GM18907 (cell line): ENCODE results near the gene MARS1.
"Not testable (repeated sequence)": the region's sequence is repeated elsewhere in the genome, so short reads cannot be mapped to it uniquely, and the experiment has no call there.

ENCODE experiments used
- ATAC-seq: cut with Tn5 transposase; IDR thresholded peaks from one replicate; pipeline ENCODE4 v1.9.1; 2021; ENCODE audit warnings: mild to moderate bottlenecking, moderate library complexity; ENCODE audit not compliant: unreplicated experiment

MARS1 gene

DNA sequence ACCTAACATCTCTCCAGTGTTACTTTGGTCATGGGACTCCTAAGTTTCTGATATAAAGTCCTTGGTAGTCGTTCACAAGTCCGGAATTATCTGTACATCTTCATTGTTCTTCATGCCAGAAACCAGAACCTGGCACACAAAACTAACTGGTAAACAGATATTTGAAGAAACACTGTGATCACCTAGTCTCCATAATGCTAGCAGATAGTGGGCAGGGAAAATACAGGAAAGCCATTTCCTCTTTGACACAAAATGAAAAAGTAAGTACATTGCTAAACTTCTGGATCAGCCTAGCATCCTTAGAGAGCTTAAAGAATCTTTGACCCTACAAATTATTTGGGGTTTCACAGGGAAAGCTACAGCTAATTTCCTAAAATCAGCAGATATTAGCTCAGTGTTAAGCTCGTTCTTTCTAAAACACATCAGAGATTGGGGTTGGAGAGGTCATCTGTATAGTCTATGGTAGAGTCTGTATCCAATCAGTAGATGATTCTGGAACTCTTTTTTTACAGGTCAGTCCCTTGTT lies 27.6 kb downstream of the MARS1 start:
- ATAC-seq = no peak

DNA sequence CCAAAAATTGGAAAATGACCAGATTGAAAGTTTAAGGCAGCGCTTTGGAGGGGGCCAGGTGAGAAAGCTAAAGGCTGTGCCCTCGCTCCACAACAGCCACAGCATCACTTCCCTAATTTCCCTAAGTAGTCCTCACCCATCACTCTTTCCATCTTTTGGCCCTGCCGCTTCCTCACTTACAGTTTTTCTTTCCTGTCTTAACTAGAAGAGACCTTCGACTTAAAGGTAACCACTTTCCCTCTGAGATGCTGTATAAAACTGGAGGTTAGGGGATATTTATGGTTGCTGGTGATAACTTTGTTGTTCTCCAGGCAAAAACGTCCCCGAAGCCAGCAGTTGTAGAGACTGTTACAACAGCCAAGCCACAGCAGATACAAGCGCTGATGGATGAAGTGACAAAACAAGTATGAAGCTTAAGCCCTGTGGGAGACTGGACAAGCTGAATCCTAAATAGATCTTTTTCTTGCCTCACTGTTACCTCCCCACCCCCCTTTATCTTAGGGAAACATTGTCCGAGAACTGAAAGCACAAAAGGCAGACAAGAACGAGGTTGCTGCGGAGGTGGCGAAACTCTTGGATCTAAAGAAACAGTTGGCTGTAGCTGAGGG lies 28.2 kb downstream of the MARS1 start:
- ATAC-seq = no peak

DNA sequence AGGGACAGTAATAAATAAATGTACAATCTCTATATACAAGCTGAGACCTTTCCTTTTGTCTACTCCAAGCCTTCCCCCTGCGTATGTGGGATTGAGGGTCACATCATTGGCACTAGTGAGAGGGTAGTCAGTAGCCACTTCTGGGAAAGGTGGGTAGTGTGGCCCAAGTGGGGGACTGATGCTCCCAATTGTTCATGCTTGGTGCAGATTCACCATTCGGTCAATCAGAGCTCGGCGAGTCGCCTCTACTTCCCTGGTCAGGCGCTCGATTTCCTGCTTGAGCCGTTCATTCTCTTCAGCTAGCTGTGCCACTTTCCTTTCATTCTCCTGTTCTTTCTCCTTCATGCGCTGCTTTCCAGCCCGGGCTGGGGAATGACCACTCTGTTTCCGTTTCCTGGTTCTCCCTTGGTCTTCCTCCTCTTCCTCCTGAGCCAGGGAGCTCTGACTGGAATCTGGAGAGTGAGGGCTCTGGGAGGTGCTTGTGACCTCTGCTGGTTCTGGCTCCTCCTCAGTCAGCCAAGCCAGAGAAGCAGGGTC lies 28.8 kb downstream of the MARS1 start:
- no peak for ATAC-seq

DNA sequence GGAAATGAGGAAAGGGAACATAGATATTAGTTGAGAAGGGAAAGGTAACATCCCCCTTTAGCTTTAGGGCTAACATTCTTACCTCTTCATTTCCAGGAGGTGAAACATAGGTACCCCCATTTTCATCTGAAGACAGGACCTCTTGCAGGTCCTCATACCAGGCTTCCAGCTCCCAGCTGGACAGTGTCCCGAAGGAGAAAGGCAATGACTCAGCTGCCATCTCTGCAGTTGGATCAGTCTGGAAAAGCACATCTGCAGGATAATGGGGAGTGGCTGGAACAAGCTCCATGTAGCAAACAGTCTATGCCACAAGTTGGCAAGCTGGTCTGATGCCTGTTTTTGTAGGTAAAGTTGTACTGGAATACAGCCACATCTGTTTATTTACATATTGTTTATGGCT lies 29.3 kb downstream of the MARS1 start:
- ATAC-seq = no peak

DNA sequence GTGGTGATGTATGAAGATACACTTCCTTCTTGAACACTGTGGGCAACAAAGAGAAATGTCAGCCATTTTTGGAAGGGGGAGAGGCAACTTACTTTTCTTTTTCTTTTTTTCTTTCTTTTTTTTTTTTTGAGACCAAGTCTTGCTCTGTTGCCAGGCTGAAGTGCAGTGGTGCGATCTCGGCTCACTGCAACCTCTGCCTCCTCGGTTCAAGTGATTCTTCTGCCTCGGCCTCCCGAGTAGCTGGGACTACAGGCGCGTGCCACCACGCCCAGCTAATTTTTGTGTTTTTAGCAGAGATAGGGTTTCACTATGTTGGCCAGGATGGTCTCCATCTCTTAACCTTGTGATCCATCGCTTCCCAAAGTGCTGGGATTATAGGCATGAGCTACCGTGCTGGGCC lies 29.9 kb downstream of the MARS1 start:
- not testable (repeated sequence) for ATAC-seq

DNA sequence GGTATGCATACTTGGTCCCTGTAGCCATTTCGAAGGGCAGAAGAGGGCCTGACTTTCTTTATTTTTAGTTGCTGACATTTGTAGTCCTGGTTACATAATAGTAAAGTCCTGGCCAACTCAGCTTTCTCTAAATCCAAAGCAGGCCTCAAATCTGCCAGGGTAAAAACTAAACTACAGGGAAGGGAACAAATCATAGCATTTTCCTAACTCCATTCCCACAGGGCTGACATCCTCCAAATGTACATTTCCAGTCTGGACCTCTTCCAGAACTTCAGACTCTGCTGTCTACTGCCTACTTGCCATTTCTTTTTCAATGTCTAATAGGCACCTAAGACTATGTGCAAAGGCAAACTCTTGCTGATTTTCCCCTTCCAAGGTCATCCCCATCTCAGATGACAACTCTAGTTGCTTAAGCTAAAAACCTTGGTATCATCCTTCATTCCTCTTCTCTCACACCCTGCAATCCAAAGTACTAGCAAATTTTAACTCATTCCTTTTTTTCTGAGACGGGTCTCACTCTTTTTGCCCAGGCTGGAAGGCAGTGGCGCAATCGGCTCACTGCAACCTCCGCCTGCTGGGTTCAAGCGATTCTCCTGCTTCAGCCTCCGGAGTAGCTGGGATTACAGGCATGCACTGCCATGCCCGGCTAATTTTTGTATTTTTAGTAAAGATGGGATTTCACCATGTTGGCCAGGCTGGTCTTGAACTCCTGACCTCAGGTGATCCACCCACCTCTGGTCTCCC lies 30.5 kb downstream of the MARS1 start:
- ATAC-seq = no peak

DNA sequence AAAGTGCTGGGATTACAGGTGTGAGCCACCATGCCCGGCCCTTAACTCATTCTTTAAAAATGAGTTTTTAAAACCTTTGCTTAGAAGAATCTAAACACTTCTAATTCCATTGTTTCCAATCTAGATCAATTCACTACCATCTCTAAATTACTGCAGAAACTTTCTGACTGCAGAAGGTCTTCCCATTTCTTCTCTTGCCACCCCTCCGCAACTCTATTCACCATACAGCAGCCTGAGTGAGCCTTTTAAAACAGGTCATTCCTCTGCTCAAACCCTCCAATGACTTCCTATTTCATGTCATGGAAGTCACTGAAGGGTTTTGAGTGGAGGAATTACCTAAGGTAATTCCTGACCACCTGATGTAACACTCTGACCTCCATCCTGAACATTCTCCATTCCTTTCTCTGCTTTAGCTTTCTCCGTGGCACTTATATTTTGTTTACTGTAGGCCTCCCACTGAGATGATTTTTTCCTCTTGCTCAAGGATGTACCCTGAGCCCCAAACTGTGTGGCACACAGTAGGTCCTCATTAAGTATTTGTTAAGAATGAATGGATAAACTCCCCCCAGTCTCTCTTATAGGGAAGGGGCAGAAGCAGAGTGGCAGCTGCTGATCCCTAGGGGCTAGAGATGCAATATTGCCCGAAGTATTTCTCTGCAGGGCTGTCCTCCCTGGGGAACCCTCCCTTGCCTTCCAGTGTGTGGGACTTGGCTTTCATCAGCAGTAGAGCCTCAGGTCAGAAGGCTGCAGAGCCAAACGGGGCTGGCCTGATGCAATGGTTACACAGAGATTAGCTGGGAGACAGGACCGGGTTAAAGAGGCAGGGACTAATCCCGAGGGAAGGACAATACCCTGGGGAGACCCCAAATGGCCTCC lies 31.3 kb downstream of the MARS1 start:
- ATAC-seq = no peak

DNA sequence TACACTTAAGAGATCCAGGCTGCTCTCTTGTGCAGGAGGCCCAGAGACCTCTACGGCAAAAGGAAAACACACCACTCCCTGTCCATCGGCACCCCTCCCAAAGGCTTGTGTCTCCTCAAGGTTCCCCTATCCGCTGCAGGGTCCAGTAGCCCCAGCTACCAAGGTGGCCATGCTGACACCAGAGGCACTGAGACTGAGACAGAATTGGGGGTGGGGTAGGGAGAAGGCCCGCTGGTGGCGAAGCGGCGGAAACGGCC lies 31.9 kb downstream of the MARS1 start:
- peak; percentile 2 for ATAC-seq

DNA sequence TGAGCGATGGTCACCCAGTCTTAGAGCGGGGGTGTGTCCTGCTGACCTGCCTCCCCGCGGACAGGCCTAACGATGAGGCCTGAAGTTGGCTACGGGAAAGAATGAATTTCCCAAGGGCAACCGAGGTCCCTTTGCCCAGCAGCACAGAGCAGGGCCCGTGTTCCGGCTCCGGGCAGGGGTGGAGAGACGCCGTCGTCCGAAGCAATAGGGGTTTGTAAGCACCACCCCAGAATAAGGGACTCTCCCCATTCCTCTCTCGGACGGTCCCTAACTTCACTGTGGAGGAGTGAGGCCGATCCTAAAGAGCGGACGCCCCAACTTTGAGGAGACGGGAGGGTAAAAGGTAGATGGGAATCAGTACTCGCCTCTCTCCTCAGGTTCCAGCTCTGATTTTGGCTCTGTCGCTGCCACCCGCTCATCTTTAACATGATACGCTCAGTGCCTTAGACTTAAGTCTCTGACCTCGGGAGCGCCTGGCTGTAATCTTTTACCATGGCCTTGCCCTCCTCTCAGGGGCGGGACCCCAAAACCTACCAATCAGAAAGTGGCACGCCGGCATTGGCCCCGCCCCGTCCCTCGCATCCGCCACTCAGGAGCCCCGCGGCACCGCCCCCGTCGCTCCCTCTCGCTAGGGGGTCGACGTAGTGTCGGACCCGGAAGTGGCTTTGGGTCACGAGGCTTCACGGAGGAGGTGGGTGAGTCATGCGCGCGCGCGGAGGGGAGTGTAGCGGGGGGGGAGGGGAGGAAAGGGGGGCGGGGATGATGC lies 32.4 kb downstream of the MARS1 start, which contains the start of gene DDIT3:
Gene DDIT3, minus strand, starts transcription at position 462 of the 766 bp plus-strand sequence. CDS start 3,108 bp downstream, outside the sequence.
- ATAC-seq = peak; percentile 74

DNA sequence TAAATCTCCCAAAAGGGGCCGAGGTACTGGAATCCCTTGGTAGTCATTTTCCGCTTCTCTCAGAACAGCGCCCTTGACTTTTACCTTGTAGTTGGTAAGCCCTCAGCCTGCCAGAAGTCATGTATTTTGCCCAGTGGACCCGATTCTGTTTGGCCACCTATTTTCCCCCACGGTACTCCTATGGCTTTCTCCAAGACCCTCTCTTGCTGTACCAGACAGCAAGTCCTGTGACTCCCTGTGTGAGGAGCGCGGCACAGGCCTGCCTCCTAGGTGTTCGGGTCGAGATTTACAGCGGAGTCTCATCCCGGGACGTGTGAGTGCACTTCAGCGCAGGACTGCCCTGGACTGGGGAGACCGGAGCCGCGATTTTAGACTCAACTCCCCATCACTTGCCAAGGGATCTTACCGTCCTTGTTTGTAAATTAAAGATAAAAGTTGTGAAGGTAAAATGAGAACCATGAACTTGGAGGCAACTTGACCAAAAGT lies 33.7 kb downstream of the MARS1 start:
- ATAC-seq = no peak

DNA sequence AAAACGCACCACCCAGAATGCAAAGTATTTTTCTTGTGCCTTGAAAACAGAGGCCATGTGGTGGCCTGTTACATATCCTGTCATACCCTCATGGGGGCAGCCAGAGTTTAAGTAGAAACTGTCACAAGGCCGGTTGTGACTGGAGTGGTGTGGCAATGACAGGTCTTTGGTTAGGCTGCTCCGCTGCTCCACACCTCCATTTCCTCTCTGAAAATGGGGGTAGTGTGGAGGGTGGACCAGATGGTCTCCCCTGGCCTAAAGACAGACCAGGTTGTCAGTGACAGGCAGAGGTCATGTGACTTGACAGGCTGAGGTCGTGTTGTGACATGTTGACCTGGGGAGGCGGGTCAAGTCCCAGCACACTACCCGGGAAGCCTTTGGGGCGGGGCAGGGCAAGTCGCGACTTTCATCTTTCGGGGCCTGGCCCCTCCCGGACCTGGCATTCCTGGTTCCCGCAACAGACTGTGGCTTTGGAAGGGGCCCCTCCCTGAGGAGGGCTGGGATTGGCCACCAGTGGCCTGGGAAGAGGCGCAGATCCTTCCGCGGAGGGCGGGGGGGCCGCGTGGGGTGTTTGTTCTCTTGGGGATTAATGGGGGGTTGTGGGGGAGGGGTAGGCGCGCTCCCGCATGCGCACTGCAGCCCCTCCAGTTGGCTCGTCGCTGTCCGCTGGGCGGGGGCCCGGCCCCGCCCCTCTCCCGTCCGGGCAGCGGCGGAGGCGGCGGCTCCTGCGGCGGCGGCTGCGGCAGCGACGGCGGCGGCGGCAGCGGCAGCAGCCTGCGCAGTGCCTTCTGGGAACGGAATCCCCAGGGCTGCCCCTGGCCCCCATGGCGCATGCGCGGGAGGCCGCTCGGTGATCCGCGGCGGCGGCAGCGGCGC lies 34.4 kb downstream of the MARS1 start, which contains the start of gene MBD6:
Gene MBD6, plus strand, starts transcription at position 814 of the 876 bp plus-strand sequence. CDS start 1,480 bp downstream, outside the sequence.
- peak; percentile 41 for ATAC-seq

DNA sequence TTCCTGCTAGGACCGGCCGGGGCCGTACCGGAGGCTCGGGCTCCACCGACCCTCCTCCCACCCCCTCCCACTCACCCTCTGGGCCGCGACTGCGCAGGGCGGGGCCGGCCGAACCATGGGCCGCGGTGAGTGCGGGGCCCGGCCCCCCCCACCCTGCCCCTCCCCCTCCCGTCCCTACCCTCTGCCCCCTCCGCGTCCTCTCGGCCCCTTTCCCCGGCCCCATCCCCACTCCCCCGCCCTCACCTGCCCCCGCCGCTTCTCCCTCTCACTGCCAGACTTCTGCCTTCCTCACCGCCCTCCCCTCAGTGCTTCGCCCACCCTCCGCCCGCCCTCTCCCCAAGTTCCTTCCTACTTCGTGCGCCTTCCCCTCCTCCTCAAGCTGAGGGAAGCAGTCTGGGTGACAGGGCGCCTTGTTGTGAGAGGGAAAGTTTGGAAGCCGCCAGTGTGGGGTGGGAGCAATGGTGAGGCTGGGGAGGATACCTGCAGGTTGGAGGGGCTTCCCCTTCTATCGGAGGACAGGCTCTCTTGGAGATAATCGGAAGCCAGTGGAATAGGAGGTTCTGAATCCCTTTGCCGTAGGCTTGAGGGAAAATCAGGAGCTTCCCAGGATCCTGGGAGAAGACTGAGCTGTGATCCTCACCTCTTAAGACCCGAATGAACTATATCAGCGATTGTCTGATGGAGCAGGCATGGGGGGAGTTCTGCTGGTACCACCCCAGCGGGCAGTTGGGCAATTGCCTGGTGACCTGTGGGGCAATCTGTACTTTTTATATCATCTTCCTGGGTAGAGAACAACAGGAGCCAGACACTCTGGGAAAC lies 35.2 kb downstream of the MARS1 start:
- no peak for ATAC-seq

DNA sequence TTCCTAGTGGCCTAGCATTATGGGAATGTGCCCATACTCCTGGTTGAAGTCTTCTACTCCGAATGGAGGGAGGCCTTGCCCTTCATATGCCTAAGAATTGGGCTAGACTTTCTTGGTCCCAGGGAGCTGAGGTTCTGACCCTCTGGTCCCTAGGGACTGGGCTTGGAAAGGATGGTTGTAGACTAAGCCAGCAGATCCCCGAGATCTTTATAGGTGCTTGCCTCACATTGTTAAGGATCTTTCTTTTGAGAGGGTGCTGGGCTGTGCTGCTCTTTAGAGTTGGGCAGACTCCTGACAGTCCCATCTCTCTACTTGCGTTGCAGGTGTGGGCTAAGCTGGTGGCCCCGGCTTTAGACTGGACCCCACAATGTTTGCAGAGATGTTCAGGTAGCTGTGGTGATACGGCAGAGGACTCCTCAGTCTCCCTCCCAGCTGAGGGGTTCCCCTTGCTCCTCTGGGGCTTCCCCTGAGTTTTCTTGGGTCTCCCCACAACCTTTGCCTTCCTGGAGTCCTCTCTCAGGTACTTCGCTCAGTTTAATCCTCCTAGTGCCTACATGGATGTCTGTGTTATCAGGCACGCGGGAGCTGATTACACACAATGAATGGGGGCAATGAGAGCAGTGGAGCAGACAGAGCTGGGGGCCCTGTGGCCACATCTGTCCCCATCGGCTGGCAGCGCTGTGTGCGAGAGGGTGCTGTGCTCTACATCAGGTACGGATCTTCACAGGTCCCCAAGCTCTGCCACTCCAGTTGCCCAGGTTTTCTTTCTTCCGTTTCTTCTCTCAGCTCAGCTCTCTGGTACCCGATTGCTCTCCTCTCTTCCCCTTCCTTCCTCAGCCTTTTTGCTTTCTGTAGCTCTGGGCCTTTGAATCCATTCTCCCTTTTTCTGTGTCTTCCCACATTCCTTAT lies 36.1 kb downstream of the MARS1 start:
- ATAC-seq = no peak

DNA sequence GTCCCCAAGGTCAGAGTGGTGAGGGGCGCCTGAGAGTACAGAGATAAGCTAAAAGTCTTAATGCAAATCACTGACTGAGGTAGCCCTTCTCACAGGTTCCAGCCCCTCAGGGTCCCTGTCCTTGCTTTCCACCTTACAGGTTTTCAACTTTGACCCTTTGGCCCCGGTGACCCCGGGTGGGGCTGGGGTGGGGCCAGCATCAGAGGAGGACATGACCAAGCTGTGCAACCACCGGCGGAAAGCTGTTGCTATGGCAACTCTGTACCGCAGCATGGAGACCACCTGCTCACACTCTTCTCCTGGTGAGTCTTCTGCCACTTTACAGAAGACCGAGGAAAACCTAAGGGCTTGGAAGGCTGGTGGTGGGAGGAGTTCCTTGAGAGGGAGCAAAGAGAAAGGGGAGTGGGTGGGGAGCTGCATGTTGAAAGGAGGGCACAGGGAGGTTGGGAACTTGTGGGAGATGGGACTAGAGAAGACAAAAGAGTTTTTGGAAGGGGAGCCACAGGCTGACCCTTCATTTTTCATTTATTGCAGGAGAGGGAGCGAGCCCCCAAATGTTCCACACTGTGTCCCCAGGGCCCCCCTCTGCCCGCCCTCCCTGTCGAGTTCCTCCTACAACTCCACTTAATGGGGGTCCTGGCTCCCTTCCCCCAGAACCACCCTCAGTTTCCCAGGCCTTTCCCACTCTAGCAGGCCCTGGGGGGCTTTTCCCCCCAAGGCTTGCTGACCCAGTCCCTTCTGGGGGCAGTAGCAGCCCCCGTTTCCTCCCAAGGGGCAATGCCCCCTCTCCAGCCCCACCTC lies 37.1 kb downstream of the MARS1 start:
- ATAC-seq = no peak

DNA sequence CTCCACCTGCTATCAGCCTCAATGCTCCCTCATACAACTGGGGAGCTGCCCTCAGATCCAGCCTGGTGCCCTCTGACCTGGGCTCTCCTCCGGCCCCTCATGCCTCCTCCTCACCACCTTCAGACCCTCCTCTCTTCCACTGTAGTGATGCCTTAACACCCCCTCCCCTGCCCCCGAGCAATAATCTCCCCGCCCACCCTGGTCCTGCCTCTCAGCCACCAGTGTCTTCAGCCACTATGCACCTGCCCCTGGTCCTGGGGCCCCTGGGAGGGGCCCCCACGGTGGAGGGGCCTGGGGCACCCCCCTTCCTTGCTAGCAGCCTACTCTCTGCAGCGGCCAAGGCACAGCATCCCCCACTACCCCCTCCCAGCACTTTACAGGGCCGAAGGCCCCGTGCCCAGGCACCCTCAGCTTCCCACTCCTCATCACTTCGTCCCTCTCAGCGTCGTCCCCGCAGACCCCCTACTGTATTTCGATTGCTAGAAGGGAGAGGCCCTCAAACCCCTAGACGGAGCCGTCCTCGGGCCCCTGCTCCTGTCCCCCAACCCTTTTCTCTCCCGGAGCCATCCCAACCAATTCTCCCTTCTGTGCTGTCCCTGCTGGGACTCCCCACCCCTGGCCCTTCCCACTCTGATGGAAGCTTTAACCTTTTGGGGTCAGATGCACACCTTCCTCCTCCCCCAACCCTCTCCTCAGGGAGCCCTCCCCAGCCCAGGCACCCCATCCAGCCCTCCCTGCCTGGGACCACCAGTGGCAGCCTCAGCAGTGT lies 37.9 kb downstream of the MARS1 start:
- no peak for ATAC-seq
